Stimulated activated CD8-positive, alpha-beta memory T cell treated with anti-CD3 and anti-CD28 coated beads, Interleukin-4, amount 100 ng/mL, for 4 hours (primary cell): Measurements from ENCODE around the gene FAM20C.

Experiments
- DNase-seq, 2 donors: peaks; one replicate each; pipeline ENCODE4 v3.0.0-alpha.2; 2020; ENCODE audit warnings: low read depth in 2 of 2, low spot score in 1 of 2

Gene FAM20C

GRCh38 chr7:191981-192649 is at the start of gene FAM20C:
TSS of gene FAM20C (plus strand) at chr7:192571. CDS start at chr7:193200, 629 bp downstream.
- DNase-seq, result no peak

- DNase-seq, result no peak
Measured at GRCh38 chr7:143145-143751, 49.1 kb upstream of the FAM20C start.

- no peak for DNase-seq
Measured at GRCh38 chr7:143811-144453, 48.4 kb upstream of the FAM20C start.

- no peak for DNase-seq
Measured at GRCh38 chr7:144454-144826, 47.9 kb upstream of the FAM20C start.

- no peak for DNase-seq
Measured at GRCh38 chr7:145863-146262, 46.5 kb upstream of the FAM20C start.

GRCh38 chr7:148543-148931 is 43.8 kb upstream of the FAM20C start:
- DNase-seq, result no peak

GRCh38 chr7:148932-149790 is 43.2 kb upstream of the FAM20C start:
- DNase-seq, result peak; percentile 91 to 94

- DNase-seq, result peak in 1 of 2 donors; percentile 10
Measured at GRCh38 chr7:149791-150636, 42.4 kb upstream of the FAM20C start.

GRCh38 chr7:150811-151221 is 41.6 kb upstream of the FAM20C start:
- DNase-seq, result no peak

GRCh38 chr7:151346-152050 is 40.9 kb upstream of the FAM20C start:
- no peak for DNase-seq

GRCh38 chr7:152702-153391 is 39.5 kb upstream of the FAM20C start:
- DNase-seq, result no peak

- no peak for DNase-seq
Measured at GRCh38 chr7:153604-154003, 38.8 kb upstream of the FAM20C start.

- no peak for DNase-seq
Measured at GRCh38 chr7:154096-154799, 38.1 kb upstream of the FAM20C start.

- no peak for DNase-seq
Measured at GRCh38 chr7:155469-155900, 36.9 kb upstream of the FAM20C start.

GRCh38 chr7:156111-157007 is 36.0 kb upstream of the FAM20C start:
- no peak for DNase-seq

- DNase-seq, result no peak
Measured at GRCh38 chr7:157008-157310, 35.4 kb upstream of the FAM20C start.

- DNase-seq, result no peak
Measured at GRCh38 chr7:157771-158625, 34.4 kb upstream of the FAM20C start.
